Astrocyte (in vitro differentiated cells and primary cell): ENCODE data around the gene IFIT1.
"Not testable (repeated sequence)": the region's sequence is repeated elsewhere in the genome, so short reads cannot be mapped to it uniquely, and the experiment has no call there.

ENCODE experiments used
- CTCF ChIP-seq: IDR thresholded peaks from 2 replicates; pipeline ENCODE4 v1.5.1; 2011; ENCODE audit warnings: low read depth, mild to moderate bottlenecking, inconsistent platforms, low read length, moderate library complexity; ENCODE audit not compliant: insufficient read depth
- EZH2 ChIP-seq: IDR thresholded peaks from 2 replicates; pipeline ENCODE4 v1.6.1; 2012; ENCODE audit warnings: mild to moderate bottlenecking, low read length, inconsistent platforms; ENCODE audit not compliant: insufficient read depth

- TF ChIP-seq CTCF, EZH2: not testable (repeated sequence)
Measured at GRCh38 chr10:89409282-89409681, 16.9 kb downstream of the IFIT1 start.
